ENCODE results near the gene IMPDH2.
"Not testable (repeated sequence)": the region's sequence is repeated elsewhere in the genome, so short reads cannot be mapped to it uniquely, and the experiment has no call there.

The IMPDH2 gene

GRCh38 chr3:49021213-49021812 is 7.9 kb downstream of the IMPDH2 start:
- DNase-seq: peak; percentile 86

- no peak for DNase-seq
These were observed 8.6 kb downstream of the IMPDH2 start for GRCh38 chr3:49020330-49021212.

- peak; percentile 23 for DNase-seq
These were observed 9.3 kb downstream of the IMPDH2 start for GRCh38 chr3:49019941-49020329.

GRCh38 chr3:49018707-49019006 is 10.5 kb downstream of the IMPDH2 start:
- no peak for DNase-seq

GRCh38 chr3:49017971-49018706 is 11.1 kb downstream of the IMPDH2 start, which contains the start of gene DALRD3:
Gene DALRD3, minus strand, starts transcription at chr3:49018580. Its CDS starts 16 bp downstream, at chr3:49018564.
- DNase-seq: peak; percentile 45

- DNase-seq: peak; percentile 4
These were observed 11.8 kb downstream of the IMPDH2 start for GRCh38 chr3:49017229-49017970.

- peak; percentile 7 for DNase-seq
These were observed 12.6 kb downstream of the IMPDH2 start for GRCh38 chr3:49016414-49017228.

- no peak for DNase-seq
These were observed 13.4 kb downstream of the IMPDH2 start for GRCh38 chr3:49015765-49016164.

GRCh38 chr3:49015072-49015471 is 14.1 kb downstream of the IMPDH2 start:
- DNase-seq: no peak

GRCh38 chr3:49013738-49014660 is 15.2 kb downstream of the IMPDH2 start:
- DNase-seq: no peak

- no peak for DNase-seq
These were observed 16.0 kb downstream of the IMPDH2 start for GRCh38 chr3:49013113-49013737.

GRCh38 chr3:49012441-49013017 is 16.7 kb downstream of the IMPDH2 start:
- no peak for DNase-seq

- DNase-seq: no peak
These were observed 19.8 kb downstream of the IMPDH2 start for GRCh38 chr3:49009396-49009795.

GRCh38 chr3:49008627-49009026 is 20.6 kb downstream of the IMPDH2 start:
- not testable (repeated sequence) for DNase-seq

- peak; percentile 19 for DNase-seq
These were observed 21.2 kb downstream of the IMPDH2 start for GRCh38 chr3:49007771-49008528.

- DNase-seq: peak; percentile 87
These were observed 22.0 kb downstream of the IMPDH2 start, which contains the start of gene WDR6 for GRCh38 chr3:49007068-49007770. Gene WDR6, plus strand, starts transcription at chr3:49007391. Its CDS starts 41 bp downstream, at chr3:49007432.

- no peak for DNase-seq
These were observed 22.7 kb downstream of the IMPDH2 start for GRCh38 chr3:49006408-49007067.

- no peak for DNase-seq
These were observed 23.2 kb downstream of the IMPDH2 start for GRCh38 chr3:49005998-49006397.
